ENCODE measurements around the gene ZNF789.

DNA sequence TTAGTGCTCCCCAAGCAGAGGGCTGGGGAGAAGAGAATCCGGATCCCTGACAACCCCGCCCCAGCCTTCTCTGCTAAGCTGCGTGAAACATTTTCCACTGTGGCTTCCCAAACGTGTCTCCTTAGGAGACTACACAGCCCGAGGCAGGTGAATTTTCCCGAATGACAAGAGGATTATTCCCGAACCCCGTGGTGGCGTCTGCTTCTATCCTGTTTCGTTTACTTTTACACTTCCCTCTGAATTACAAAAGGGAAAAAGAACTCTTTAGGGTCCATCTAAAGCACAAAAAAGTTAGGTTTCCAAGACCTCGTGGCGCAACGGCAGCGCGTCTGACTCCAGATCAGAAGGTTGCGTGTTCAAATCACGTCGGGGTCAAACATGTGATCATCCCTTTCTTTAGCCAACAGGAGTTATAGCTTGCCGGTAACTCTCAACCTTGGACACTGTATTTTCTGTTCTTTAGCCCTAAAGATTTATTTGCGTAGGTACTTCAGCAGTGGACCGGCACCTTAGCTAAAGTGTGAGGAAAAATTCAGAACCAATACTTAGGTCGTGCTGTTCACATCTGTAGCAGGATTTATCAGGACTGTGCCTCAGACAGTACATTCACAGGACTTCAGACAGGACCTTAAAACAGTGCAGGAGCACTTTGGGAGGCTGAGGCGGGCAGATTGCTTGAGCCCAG lies 3.2 kb upstream of the ZNF789 start:
- TF ChIP-seq GABPA (IDR thresholded peaks at IDR 0.05; ENCODE audit: low read depth): no peak
- TF ChIP-seq, protein P1, sequence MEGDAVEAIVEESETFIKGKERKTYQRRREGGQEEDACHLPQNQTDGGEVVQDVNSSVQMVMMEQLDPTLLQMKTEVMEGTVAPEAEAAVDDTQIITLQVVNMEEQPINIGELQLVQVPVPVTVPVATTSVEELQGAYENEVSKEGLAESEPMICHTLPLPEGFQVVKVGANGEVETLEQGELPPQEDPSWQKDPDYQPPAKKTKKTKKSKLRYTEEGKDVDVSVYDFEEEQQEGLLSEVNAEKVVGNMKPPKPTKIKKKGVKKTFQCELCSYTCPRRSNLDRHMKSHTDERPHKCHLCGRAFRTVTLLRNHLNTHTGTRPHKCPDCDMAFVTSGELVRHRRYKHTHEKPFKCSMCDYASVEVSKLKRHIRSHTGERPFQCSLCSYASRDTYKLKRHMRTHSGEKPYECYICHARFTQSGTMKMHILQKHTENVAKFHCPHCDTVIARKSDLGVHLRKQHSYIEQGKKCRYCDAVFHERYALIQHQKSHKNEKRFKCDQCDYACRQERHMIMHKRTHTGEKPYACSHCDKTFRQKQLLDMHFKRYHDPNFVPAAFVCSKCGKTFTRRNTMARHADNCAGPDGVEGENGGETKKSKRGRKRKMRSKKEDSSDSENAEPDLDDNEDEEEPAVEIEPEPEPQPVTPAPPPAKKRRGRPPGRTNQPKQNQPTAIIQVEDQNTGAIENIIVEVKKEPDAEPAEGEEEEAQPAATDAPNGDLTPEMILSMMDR (IDR thresholded peaks at IDR 0.05): no peak
- no peak for TF ChIP-seq MAX (IDR thresholded peaks at IDR 0.05; ENCODE audit: low read depth)
- TF ChIP-seq POLR2AphosphoS5 (IDR thresholded peaks at IDR 0.05; ENCODE audit: low read depth, low read length): no peak
- no peak for TF ChIP-seq MXI1 (IDR thresholded peaks at IDR 0.05; ENCODE audit: low read depth, low read length)
- TF ChIP-seq EZH2phosphoT487 (IDR thresholded peaks at IDR 0.05; ENCODE audit: borderline replicate concordance, low read depth): no peak
- no peak for TF ChIP-seq TEAD4 (IDR thresholded peaks at IDR 0.05; ENCODE audit: borderline replicate concordance, insufficient read depth)
- no peak for TF ChIP-seq TAF1 (IDR thresholded peaks at IDR 0.05; ENCODE audit: borderline replicate concordance, low read depth, low read length)
- TF ChIP-seq, protein P2, sequence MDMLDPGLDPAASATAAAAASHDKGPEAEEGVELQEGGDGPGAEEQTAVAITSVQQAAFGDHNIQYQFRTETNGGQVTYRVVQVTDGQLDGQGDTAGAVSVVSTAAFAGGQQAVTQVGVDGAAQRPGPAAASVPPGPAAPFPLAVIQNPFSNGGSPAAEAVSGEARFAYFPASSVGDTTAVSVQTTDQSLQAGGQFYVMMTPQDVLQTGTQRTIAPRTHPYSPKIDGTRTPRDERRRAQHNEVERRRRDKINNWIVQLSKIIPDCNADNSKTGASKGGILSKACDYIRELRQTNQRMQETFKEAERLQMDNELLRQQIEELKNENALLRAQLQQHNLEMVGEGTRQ (IDR thresholded peaks at IDR 0.05; ENCODE audit: borderline replicate concordance, low read depth, low read length): no peak
- TF ChIP-seq PBX3 (IDR thresholded peaks at IDR 0.05): no peak
- TF ChIP-seq, protein P3, sequence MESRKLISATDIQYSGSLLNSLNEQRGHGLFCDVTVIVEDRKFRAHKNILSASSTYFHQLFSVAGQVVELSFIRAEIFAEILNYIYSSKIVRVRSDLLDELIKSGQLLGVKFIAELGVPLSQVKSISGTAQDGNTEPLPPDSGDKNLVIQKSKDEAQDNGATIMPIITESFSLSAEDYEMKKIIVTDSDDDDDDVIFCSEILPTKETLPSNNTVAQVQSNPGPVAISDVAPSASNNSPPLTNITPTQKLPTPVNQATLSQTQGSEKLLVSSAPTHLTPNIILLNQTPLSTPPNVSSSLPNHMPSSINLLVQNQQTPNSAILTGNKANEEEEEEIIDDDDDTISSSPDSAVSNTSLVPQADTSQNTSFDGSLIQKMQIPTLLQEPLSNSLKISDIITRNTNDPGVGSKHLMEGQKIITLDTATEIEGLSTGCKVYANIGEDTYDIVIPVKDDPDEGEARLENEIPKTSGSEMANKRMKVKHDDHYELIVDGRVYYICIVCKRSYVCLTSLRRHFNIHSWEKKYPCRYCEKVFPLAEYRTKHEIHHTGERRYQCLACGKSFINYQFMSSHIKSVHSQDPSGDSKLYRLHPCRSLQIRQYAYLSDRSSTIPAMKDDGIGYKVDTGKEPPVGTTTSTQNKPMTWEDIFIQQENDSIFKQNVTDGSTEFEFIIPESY (IDR thresholded peaks at IDR 0.05; ENCODE audit: borderline replicate concordance, low read depth): no peak
- no peak for TF ChIP-seq RCOR1 (IDR thresholded peaks at IDR 0.05; ENCODE audit: low read length)
